ENCODE data around the gene ATP2B1. TPM values are rescaled to one million over a fixed set of nuclear protein-coding genes. Genes with fewer than 3 reads are reported as not detected.

Gene ATP2B1
- total RNA-seq, 1 experiment from 2014 or later: 20.6 TPM

GRCh38 chr12:89597770-89598169 lies 110.9 kb downstream of the ATP2B1 start:
- Histone ChIP-seq H2BK12ac (ENCODE audit: insufficient read length, low read depth, low read length) (no peak overlapping the region), H2BK20ac (ENCODE audit: low read depth, low read length, poor library complexity, severe bottlenecking) (no peak overlapping the region), H4K20me1 (ENCODE audit: control insufficient read depth, insufficient read depth, insufficient read length) (no peaks in the 10 kb centered on the region), H3K56ac (ENCODE audit: insufficient read length, low read depth, low read length) (no peak overlapping the region), H3K4me2 (ENCODE audit: insufficient read depth, insufficient read length, low read length) (no peak overlapping the region), H3K9ac (ENCODE audit: extremely low read depth, insufficient read length, low read length) (no peak overlapping the region), H3K79me2 (ENCODE audit: insufficient read depth, low read length) (no peaks in the 10 kb centered on the region), H3K79me1 (ENCODE audit: insufficient read depth, low read depth, low read length, poor library complexity, severe bottlenecking) (no peaks in the 10 kb centered on the region), H3K14ac (ENCODE audit: insufficient read depth, low read length) (no peak overlapping the region), H3K23me2 (ENCODE audit: insufficient read length, low read depth, low read length, poor library complexity, severe bottlenecking) (no peaks in the 10 kb centered on the region), H4K8ac (replicated peaks; ENCODE audit: insufficient read length, low read depth, low read length) (no peak overlapping the region), H4K5ac (ENCODE audit: insufficient read length, low read depth, low read length) (no peak overlapping the region), H2BK15ac (ENCODE audit: low read depth, low read length) (no peak overlapping the region), H3K4me1 (ENCODE audit: insufficient read depth, low read length) (no peaks in the 10 kb centered on the region; the same call in 1 of the 2 replicates), H3K27me3 (ENCODE audit: insufficient read depth, low read length) (no peaks in the 10 kb centered on the region), H2BK120ac (ENCODE audit: low read depth, low read length, poor library complexity, severe bottlenecking) (no peak overlapping the region), H3K23ac (ENCODE audit: insufficient read length, low read depth, low read length) (no peak overlapping the region), H3T11ph (ENCODE audit: low read length) (no peak overlapping the region), H2BK5ac (ENCODE audit: insufficient read length, low read length) (no peak overlapping the region), H2AK5ac (ENCODE audit: insufficient read length, low read length) (no peak overlapping the region), H3K4ac (ENCODE audit: low read depth, low read length) (no peak overlapping the region), H3K18ac (ENCODE audit: insufficient read length, low read depth, low read length) (no peak overlapping the region), H3K9me3 (ENCODE audit: control insufficient read depth, low read depth, low read length) (no peaks in the 10 kb centered on the region), H3K27ac (ENCODE audit: insufficient read length, low read depth, low read length) (no peak overlapping the region), H4K91ac (ENCODE audit: insufficient read length, low read depth, low read length) (no peak overlapping the region), H2AFZ (ENCODE audit: low read length) (no peak overlapping the region)
- Mint-ChIP-seq H3K27ac (no peak overlapping the region), H3K4me3 (no peak overlapping the region), H3K27me3 (ENCODE audit: low read depth) (no peaks in the 10 kb centered on the region), H3K4me1 (peaks cover 14 to 21% of the 10 kb centered on the region in 2 experiments), H3K36me3 (ENCODE audit: insufficient read depth in 1 of 3, low read depth in 3 of 3) (peaks cover 0 to 9% (median 0%) of the 10 kb centered on the region in 3 experiments; a peak in 2 of 7 replicates), H3K9me3 (no peaks in the 10 kb centered on the region)
- no CpG with 5 or more reads among the region's 1 CpG for WGBS (ENCODE audit: extremely low coverage, insufficient read length, low lambda C conversion rate)
- TF ChIP-seq CTCF (conservative IDR thresholded peaks at IDR 0.05): no peak
- DNase-seq: no peak
